Thyroid gland (tissue), 4 donors: ENCODE measurements around the gene MYLK2. TPM values are rescaled to one million over a fixed set of nuclear protein-coding genes. Genes with fewer than 3 reads are reported as not detected.

Experiments used
- DNase-seq, 2 donors: peaks; one replicate each; pipeline ENCODE4 v3.0.0-alpha.2; 2019
- H3K27ac ChIP-seq, 3 donors: fragments of 200-600 bp; sonication (generic); 1 replicate in 2 of 3; 2 replicates in 1 of 3; pipeline ENCODE4 v1.5.1; 2016 to 2019; ENCODE audit warnings: mild to moderate bottlenecking in 1 of 3, moderate library complexity in 1 of 3
- H3K27me3 ChIP-seq: fragments of 200-600 bp; sonication (generic); one replicate; pipeline ENCODE4 v1.5.1; 2019
- H3K36me3 ChIP-seq, 2 donors: fragments of 200-600 bp; sonication (generic); one replicate each; pipeline ENCODE4 v1.5.1; 2016 to 2019
- H3K4me1 ChIP-seq, 2 donors: fragments of 200-600 bp; sonication (generic); one replicate each; pipeline ENCODE4 v1.5.1; 2017 to 2019
- H3K4me3 ChIP-seq, 3 donors: fragments of 200-600 bp; sonication (generic); replicated peaks in 1 of 3; 1 replicate in 2 of 3; 2 replicates in 1 of 3; pipeline ENCODE4 v1.5.1; 2016; ENCODE audit warnings: mild to moderate bottlenecking in 1 of 3
- H3K9me3 ChIP-seq: fragments of 200-600 bp; sonication (generic); one replicate; pipeline ENCODE4 v1.5.1; 2017
- POLR2A ChIP-seq, 2 donors: fragments of 450-650 bp; IDR thresholded peaks; one replicate each; pipeline ENCODE4 v1.6.1; 2017; ENCODE audit warnings: antibody characterized with exemption in 2 of 2, mild to moderate bottlenecking in 2 of 2, moderate library complexity in 1 of 2
- WGBS, 2 donors: methylation state at CpG; one replicate each; pipeline ENCODE4 v1.1.5; 2017; 5-methylcytosine and 5-hydroxymethylcytosine counted together
- intact Hi-C: fragments of 100-400 bp; cut with DNase I; formaldehyde crosslinking; loops from one replicate; pipeline ENCODE4 v1.15.1; 2023
- total RNA-seq, 4 donors: library from RNA; depleted of rRNA; stranded (reverse); fragments of >200 nt; gene quantifications; one replicate each; pipeline ENCODE4 v1.2.3, GENCODE V29; 2016
- TF ChIP-seq, protein P1 (sequence below), 6 experiments: fragments of 200-600 bp in 3 of 6; fragments of 450-650 bp in 3 of 6; sonication (generic) in 3 of 6; IDR thresholded peaks; one replicate each; pipeline ENCODE4 v1.5.1; 2016 to 2019; ENCODE audit warnings: antibody characterized with exemption in 6 of 6, mild to moderate bottlenecking in 2 of 6, inconsistent platforms in 1 of 6, moderate library complexity in 1 of 6

The MYLK2 gene
- total RNA-seq, 4 donors from 2014 or later = 0.22 to 0.83 TPM; not detected in 2

GRCh38 chr20:31861385-31862156, 42.4 kb downstream of the MYLK2 start:
- Histone ChIP-seq H3K27me3 (no peaks in the 10 kb centered on the region), H3K4me3 (peak overlapping the region in 2 of 3 donors; percentile 22 to 46), H3K4me1 (peaks cover 10 to 19% of the 10 kb centered on the region in 2 donors), H3K9me3 (no peaks in the 10 kb centered on the region), H3K27ac (no peak overlapping the region), H3K36me3 (no peaks in the 10 kb centered on the region)
- peak; percentile 54 to 60 for DNase-seq
- intact Hi-C loops = no loop called here
- no peak for TF ChIP-seq POLR2A (IDR thresholded peaks at IDR 0.05)
- TF ChIP-seq, protein P1, sequence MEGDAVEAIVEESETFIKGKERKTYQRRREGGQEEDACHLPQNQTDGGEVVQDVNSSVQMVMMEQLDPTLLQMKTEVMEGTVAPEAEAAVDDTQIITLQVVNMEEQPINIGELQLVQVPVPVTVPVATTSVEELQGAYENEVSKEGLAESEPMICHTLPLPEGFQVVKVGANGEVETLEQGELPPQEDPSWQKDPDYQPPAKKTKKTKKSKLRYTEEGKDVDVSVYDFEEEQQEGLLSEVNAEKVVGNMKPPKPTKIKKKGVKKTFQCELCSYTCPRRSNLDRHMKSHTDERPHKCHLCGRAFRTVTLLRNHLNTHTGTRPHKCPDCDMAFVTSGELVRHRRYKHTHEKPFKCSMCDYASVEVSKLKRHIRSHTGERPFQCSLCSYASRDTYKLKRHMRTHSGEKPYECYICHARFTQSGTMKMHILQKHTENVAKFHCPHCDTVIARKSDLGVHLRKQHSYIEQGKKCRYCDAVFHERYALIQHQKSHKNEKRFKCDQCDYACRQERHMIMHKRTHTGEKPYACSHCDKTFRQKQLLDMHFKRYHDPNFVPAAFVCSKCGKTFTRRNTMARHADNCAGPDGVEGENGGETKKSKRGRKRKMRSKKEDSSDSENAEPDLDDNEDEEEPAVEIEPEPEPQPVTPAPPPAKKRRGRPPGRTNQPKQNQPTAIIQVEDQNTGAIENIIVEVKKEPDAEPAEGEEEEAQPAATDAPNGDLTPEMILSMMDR (IDR thresholded peaks at IDR 0.05) = no peak
- WGBS, 2 donors = 13 to 17% methylated on average over 21 to 28 of the region's 60 CpGs

DNA sequence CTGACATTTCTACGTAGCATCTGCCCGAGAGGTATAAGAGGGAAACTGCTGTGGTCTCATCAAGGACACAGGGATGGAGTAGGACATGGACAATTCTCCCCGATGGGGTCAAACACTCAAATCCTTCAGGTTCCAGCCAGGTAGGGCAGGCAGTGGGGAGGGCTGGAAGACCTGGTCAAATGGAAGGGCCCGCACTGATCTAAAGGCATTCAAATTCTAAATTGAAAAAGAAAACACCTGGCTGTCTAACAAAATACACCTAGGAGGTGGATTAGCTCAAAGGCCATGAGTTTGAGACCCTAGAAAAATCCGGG, 43.0 kb downstream of the MYLK2 start:
- intact Hi-C loops = no loop called here
- H3K27me3 ChIP-seq = no peaks in the 10 kb centered on the region
- 74 to 82% methylated on average over 5 of the region's 5 CpGs for WGBS, 2 donors
- H3K36me3 ChIP-seq = no peaks in the 10 kb centered on the region
- DNase-seq = no peak
- H3K27ac ChIP-seq = no peak overlapping the region
- TF ChIP-seq POLR2A (IDR thresholded peaks at IDR 0.05) = no peak
- TF ChIP-seq, protein P1 (IDR thresholded peaks at IDR 0.05) = no peak
- no peak overlapping the region for H3K4me3 ChIP-seq
- H3K4me1 ChIP-seq = peaks cover 10 to 19% of the 10 kb centered on the region in 2 donors
- H3K9me3 ChIP-seq = no peaks in the 10 kb centered on the region

DNA sequence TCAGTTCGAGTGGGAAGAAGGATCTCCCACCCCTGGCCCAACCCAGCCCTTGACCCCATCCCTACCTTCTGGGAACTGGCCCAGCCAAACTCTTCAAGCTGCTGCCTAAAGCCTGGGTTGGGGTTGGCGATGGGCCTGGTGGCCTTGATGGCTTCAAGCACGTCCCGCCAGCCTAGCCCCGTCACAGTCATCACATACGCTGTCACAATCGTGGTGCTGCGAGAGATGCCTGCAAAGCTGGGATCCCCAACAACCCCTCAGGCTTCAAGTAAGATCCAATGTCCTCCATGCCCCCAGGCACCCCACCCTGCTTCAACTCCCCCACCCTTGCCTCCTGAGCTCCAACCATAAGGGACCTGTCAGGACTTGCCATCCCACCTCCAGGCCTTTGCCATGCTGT, 43.4 kb downstream of the MYLK2 start:
- Histone ChIP-seq H3K4me3 (no peak overlapping the region), H3K27ac (no peak overlapping the region), H3K36me3 (no peaks in the 10 kb centered on the region), H3K4me1 (peaks cover 10 to 19% of the 10 kb centered on the region in 2 donors), H3K27me3 (no peaks in the 10 kb centered on the region), H3K9me3 (no peaks in the 10 kb centered on the region)
- WGBS, 2 donors = 79 to 91% methylated on average over 7 to 8 of the region's 8 CpGs
- intact Hi-C loops = no loop called here
- DNase-seq = no peak
- TF ChIP-seq, protein P1 (IDR thresholded peaks at IDR 0.05) = no peak

- 91 to 94% methylated on average over 7 to 9 of the region's 9 CpGs for WGBS, 2 donors
- H3K27ac ChIP-seq = no peak overlapping the region
- TF ChIP-seq, protein P1 (IDR thresholded peaks at IDR 0.05) = no peak
- no peak for TF ChIP-seq POLR2A (IDR thresholded peaks at IDR 0.05)
- H3K27me3 ChIP-seq = no peaks in the 10 kb centered on the region
- no peak for DNase-seq
- H3K36me3 ChIP-seq = no peaks in the 10 kb centered on the region
- H3K9me3 ChIP-seq = no peaks in the 10 kb centered on the region
- intact Hi-C loops = no loop called here
- no peak overlapping the region for H3K4me3 ChIP-seq
- H3K4me1 ChIP-seq = peaks cover 10 to 19% of the 10 kb centered on the region in 2 donors
These were observed 44.3 kb downstream of the MYLK2 start for GRCh38 chr20:31863296-31864085.
